Mammary epithelial cell (primary cell): ENCODE results near the gene FAM236B.
"Not testable (repeated sequence)": the region's sequence is repeated elsewhere in the genome, so short reads cannot be mapped to it uniquely, and the experiment has no call there.

Experiments used
- CTCF ChIP-seq, 2 donors: IDR thresholded peaks in 1 of 2; conservative IDR thresholded peaks in 1 of 2; 2 replicates each; pipeline ENCODE4 v1.5.1; 2011 to 2012; ENCODE audit warnings: inconsistent platforms in 2 of 2, low read length in 2 of 2, mild to moderate bottlenecking in 2 of 2, control low read depth in 1 of 2, low read depth in 1 of 2; ENCODE audit not compliant: insufficient read depth in 1 of 2; ENCODE audit errors: extremely low read depth in 1 of 2
- EZH2 ChIP-seq: IDR thresholded peaks from 2 replicates; pipeline ENCODE4 v1.6.1; 2012; ENCODE audit warnings: low read length, inconsistent platforms, borderline replicate concordance

GRCh38 chrX:72808110-72808509 is 25.6 kb upstream of the FAM236B start, which contains the start of gene FAM236D:
- TF ChIP-seq EZH2; CTCF (conservative IDR thresholded peaks at IDR 0.05 in 1 of 2, IDR thresholded peaks at IDR 0.05 in 1 of 2; ENCODE audit: extremely low read depth in 1 of 2, insufficient read depth in 1 of 2, low read depth in 1 of 2, low read length in 2 of 2): not testable (repeated sequence)
